Endothelial cell (in vitro differentiated cells): Measurements from ENCODE around the gene GSG1. TPM values are rescaled to one million over a fixed set of nuclear protein-coding genes. Genes with fewer than 3 reads are reported as not detected.

Experiments
- DNase-seq: peaks from one replicate; pipeline ENCODE4 v3.0.0; 2021; ENCODE audit warnings: low spot score
- H3K27ac Mint-ChIP-seq: one replicate; pipeline ENCODE4 v1.8.0; 2021; ENCODE audit warnings: mixed read lengths, inconsistent platforms; ENCODE audit not compliant: unreplicated experiment
- H3K27me3 Mint-ChIP-seq: one replicate; pipeline ENCODE4 v1.8.0; 2021; ENCODE audit warnings: mild to moderate bottlenecking, moderate library complexity, mixed read lengths, inconsistent platforms; ENCODE audit not compliant: unreplicated experiment
- H3K36me3 Mint-ChIP-seq: one replicate; pipeline ENCODE4 v1.8.0; 2021; ENCODE audit warnings: mild to moderate bottlenecking, low read depth, mixed read lengths, inconsistent platforms; ENCODE audit not compliant: unreplicated experiment
- H3K4me1 Mint-ChIP-seq: one replicate; pipeline ENCODE4 v1.8.0; 2021; ENCODE audit warnings: mild to moderate bottlenecking, mixed read lengths, inconsistent platforms; ENCODE audit not compliant: unreplicated experiment
- H3K4me3 Mint-ChIP-seq: one replicate; pipeline ENCODE4 v1.8.0; 2021; ENCODE audit warnings: mild to moderate bottlenecking, mixed read lengths, inconsistent platforms; ENCODE audit not compliant: unreplicated experiment
- H3K9me3 Mint-ChIP-seq: one replicate; pipeline ENCODE4 v1.8.0; 2021; ENCODE audit warnings: mixed read lengths, inconsistent platforms; ENCODE audit not compliant: unreplicated experiment
- CTCF ChIP-seq: fragments of 200-600 bp; sonication (generic); IDR thresholded peaks from one replicate; pipeline ENCODE4 v1.5.0; 2021; ENCODE audit warnings: antibody characterized with exemption; ENCODE audit not compliant: unreplicated experiment
- total RNA-seq: library from RNA; stranded (reverse); fragmentation: NEBNext Ultra II Directional; extraction: Animal tissue kit (Norgen Biotek cat#: 25700); gene quantifications from one replicate; pipeline ENCODE4 v1.2.1, GENCODE V29; 2021; ENCODE audit not compliant: unreplicated experiment

GSG1 gene
- total RNA-seq, 1 donor from 2014 or later: 0.46 TPM

GRCh38 chr12:13127444-13127843 lies 24.0 kb upstream of the GSG1 start:
- peaks cover 15% of the 10 kb centered on the region for H3K4me1 Mint-ChIP-seq
- no peak for DNase-seq
- TF ChIP-seq CTCF: no peak
- no peaks in the 10 kb centered on the region for H3K36me3 Mint-ChIP-seq
- H3K4me3 Mint-ChIP-seq: no peak overlapping the region
- H3K27ac Mint-ChIP-seq: no peak overlapping the region
- H3K9me3 Mint-ChIP-seq: no peaks in the 10 kb centered on the region
- no peaks in the 10 kb centered on the region for H3K27me3 Mint-ChIP-seq

GRCh38 chr12:13126494-13126893 lies 23.0 kb upstream of the GSG1 start:
- no peak for TF ChIP-seq CTCF
- peaks cover 15% of the 10 kb centered on the region for H3K4me1 Mint-ChIP-seq
- H3K9me3 Mint-ChIP-seq: no peaks in the 10 kb centered on the region
- H3K27me3 Mint-ChIP-seq: no peaks in the 10 kb centered on the region
- no peak overlapping the region for H3K4me3 Mint-ChIP-seq
- H3K27ac Mint-ChIP-seq: no peak overlapping the region
- no peaks in the 10 kb centered on the region for H3K36me3 Mint-ChIP-seq
- DNase-seq: no peak

- Mint-ChIP-seq H3K4me3 (no peak overlapping the region), H3K4me1 (peaks cover 12% of the 10 kb centered on the region), H3K27me3 (no peaks in the 10 kb centered on the region), H3K36me3 (no peaks in the 10 kb centered on the region), H3K27ac (no peak overlapping the region), H3K9me3 (no peaks in the 10 kb centered on the region)
- no peak for TF ChIP-seq CTCF
- no peak for DNase-seq
These were observed 22.5 kb upstream of the GSG1 start for GRCh38 chr12:13125996-13126395.

GRCh38 chr12:13124656-13125505 lies 21.4 kb upstream of the GSG1 start:
- no peak for DNase-seq
- Mint-ChIP-seq H3K36me3 (no peaks in the 10 kb centered on the region), H3K4me3 (no peak overlapping the region), H3K27ac (peak overlapping the region; percentile 18), H3K27me3 (no peaks in the 10 kb centered on the region), H3K4me1 (peaks cover 14% of the 10 kb centered on the region), H3K9me3 (no peaks in the 10 kb centered on the region)
- no peak for TF ChIP-seq CTCF

GRCh38 chr12:13121568-13121967 lies 18.1 kb upstream of the GSG1 start:
- H3K4me3 Mint-ChIP-seq: no peak overlapping the region
- H3K9me3 Mint-ChIP-seq: no peaks in the 10 kb centered on the region
- no peaks in the 10 kb centered on the region for H3K27me3 Mint-ChIP-seq
- TF ChIP-seq CTCF: no peak
- H3K36me3 Mint-ChIP-seq: no peaks in the 10 kb centered on the region
- peaks cover 17% of the 10 kb centered on the region for H3K4me1 Mint-ChIP-seq
- no peak for DNase-seq
- H3K27ac Mint-ChIP-seq: no peak overlapping the region
